NK-92 treated with Interleukin-12 subunit alpha and Interleukin-12 subunit beta, amount 100 ng/mL, for 24 hours (cell line): ENCODE measurements around the gene CCDC192.
A peak's percentile ranks its signal among the peaks of the same experiment; 100 is the strongest.

ENCODE experiments used
- DNase-seq: peaks from one replicate; lab custom pipeline; 2025; lab: John Stamatoyannopoulos, UW

Gene CCDC192

GRCh38 chr5:127810707-127811490 is 107.7 kb downstream of the CCDC192 start:
- no peak for DNase-seq

- DNase-seq = no peak
These were observed 109.4 kb downstream of the CCDC192 start for GRCh38 chr5:127812570-127812969.

GRCh38 chr5:127813633-127814587 is 110.7 kb downstream of the CCDC192 start:
- no peak for DNase-seq

- no peak for DNase-seq
These were observed 111.4 kb downstream of the CCDC192 start for GRCh38 chr5:127814588-127814973.

- no peak for DNase-seq
These were observed 117.8 kb downstream of the CCDC192 start for GRCh38 chr5:127820910-127821553.

GRCh38 chr5:127821896-127822295 is 118.7 kb downstream of the CCDC192 start:
- no peak for DNase-seq

GRCh38 chr5:127824126-127824525 is 120.9 kb downstream of the CCDC192 start:
- DNase-seq = no peak

- no peak for DNase-seq
These were observed 122.8 kb downstream of the CCDC192 start for GRCh38 chr5:127826011-127826410.

GRCh38 chr5:127827451-127827850 is 124.3 kb downstream of the CCDC192 start:
- DNase-seq = no peak

GRCh38 chr5:127830157-127830556 is 127.0 kb downstream of the CCDC192 start:
- no peak for DNase-seq

GRCh38 chr5:127830829-127831598 is 127.8 kb downstream of the CCDC192 start:
- no peak for DNase-seq

GRCh38 chr5:127832067-127832466 is 128.9 kb downstream of the CCDC192 start:
- no peak for DNase-seq

- no peak for DNase-seq
These were observed 130.9 kb downstream of the CCDC192 start for GRCh38 chr5:127834094-127834531.

GRCh38 chr5:127834554-127834953 is 131.4 kb downstream of the CCDC192 start:
- no peak for DNase-seq

- peak; percentile 3 for DNase-seq
These were observed 135.5 kb downstream of the CCDC192 start for GRCh38 chr5:127838661-127839060.

- DNase-seq = no peak
These were observed 135.9 kb downstream of the CCDC192 start for GRCh38 chr5:127839072-127839471.

GRCh38 chr5:127839496-127840197 is 136.5 kb downstream of the CCDC192 start:
- DNase-seq = no peak

- no peak for DNase-seq
These were observed 137.0 kb downstream of the CCDC192 start for GRCh38 chr5:127840198-127840524.

- no peak for DNase-seq
These were observed 137.6 kb downstream of the CCDC192 start for GRCh38 chr5:127840809-127841208.

- DNase-seq = no peak
These were observed 141.4 kb downstream of the CCDC192 start for GRCh38 chr5:127844581-127845021.

- no peak for DNase-seq
These were observed 143.7 kb downstream of the CCDC192 start for GRCh38 chr5:127846884-127847283.
